Dedifferentiated amniotic fluid mesenchymal stem cell (primary cell): ENCODE data around the gene HTT.

Source experiments
- DNase-seq: peaks from one replicate; pipeline ENCODE4 v3.0.0-alpha.2; 2016; ENCODE audit errors: extremely low spot score

Gene HTT

DNA sequence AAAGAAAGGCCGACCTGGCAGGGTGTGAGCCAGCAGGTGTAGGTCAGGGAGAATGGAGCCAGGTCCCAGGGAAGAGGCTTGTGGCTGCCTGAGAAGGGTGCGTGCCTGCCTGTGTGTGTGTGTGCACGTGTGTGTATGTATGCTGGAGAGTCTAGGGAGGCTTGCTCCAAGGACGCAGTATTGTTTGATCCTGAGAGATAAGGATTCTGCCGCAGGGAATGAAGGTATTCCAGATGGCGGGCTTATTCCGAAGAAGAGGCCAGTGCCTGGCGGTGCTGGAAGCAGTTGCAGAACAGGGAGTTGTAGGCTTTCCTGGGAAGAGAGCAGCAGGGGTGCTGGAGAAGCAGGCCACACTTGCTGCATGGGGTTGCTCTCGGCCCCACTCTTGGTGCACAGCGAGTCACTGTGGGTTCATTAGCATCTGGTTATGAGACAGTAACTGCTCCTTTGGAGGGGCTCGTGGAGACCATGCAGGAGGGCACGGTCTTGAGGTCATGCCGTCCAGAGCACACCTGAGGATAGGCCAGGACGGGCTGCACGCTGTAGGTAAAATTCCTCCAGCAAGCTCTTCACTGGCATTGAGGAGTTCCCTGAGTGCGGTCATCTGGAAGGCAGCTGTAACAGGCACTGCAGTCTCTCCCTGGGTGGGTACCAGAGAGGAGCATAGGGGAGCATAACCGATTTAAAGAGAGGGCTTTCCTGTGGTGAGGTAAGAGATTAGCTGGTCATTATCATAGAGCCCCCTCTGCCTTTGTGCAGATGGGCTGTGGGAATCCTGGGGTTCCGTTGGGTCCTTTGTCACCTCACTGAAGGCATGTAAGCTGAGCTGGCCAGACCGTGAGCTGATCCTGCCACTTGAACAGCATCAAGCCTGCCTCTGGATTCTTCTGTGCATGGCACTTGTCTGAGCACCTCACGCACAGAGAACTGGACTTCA is 144.6 kb downstream of the HTT start:
- no peak for DNase-seq

GRCh38 chr4:3219761-3220475 is 145.4 kb downstream of the HTT start:
- no peak for DNase-seq

DNA sequence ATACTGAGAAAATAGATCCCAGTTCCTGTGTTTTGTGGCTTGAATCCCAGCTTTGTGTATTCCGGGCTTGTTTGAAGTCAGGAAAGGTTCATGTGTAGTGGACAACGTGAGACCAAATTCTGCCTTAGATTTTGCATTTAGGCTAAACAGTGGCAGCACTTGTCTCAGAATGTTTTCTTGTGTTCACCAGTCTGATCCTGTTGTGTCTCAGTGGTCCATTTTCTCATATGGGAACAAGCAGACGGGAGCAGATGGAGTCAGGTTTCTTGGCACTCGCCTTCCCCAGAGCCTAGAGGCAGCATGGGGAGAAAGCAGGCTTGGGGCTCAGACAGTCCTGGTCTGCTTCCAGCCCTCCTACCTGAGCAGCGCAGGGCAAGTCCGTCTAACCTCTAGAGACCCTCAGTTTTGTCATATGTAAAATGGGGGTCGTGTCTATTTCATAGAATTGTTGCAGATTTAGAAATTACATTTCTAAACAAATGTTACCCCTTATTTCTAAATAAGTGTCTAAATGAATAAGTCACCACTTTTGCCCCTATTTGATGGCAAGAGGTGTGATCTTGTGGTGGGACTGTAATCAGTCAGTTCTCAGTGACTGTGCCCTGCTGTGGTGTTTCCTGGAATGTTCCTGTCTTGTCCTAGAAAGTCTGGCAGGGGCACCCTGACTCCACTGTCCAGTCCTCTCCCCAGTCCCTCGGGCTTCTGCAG is 146.1 kb downstream of the HTT start:
- no peak for DNase-seq

- DNase-seq: no peak
These were observed 146.7 kb downstream of the HTT start for GRCh38 chr4:3221184-3221494.

- no peak for DNase-seq
These were observed 147.5 kb downstream of the HTT start for GRCh38 chr4:3221996-3222395.

- no peak for DNase-seq
These were observed 148.9 kb downstream of the HTT start for GRCh38 chr4:3223346-3223745.

DNA sequence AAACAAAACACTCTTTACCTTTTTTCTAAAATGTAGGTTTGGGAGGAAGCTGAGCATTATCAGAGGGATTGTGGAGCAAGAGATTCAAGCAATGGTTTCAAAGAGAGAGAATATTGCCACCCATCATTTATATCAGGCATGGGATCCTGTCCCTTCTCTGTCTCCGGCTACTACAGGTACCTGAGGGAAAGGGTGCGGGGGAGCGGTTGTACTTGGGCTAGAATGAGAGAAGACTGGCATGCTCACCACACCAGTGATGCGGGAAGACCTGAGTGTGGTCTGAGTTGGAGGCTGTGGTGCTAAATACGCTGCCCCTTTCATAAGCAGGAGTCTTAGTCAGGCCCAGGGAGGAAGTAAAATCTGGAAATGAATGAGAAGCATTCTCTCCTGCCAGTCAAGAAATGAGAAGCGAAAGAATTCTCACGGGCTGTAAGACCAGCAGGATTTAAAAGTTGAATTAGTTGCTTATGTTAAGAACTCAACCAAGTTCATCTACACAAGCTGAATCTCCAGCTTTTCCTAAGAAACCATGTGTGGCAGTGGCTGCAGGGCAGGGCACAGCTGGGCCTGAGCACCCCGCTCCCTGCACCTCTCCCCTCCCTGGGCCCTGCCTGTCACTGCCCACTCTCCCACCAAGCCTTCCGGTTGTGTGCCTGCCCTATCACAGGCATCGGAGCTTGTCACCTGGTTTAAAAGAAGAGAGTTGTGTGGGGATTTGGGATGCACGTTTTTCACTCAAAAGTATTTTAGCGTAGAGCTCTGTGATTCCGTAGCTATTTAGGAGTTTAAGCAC is 149.7 kb downstream of the HTT start:
- DNase-seq: no peak

DNA sequence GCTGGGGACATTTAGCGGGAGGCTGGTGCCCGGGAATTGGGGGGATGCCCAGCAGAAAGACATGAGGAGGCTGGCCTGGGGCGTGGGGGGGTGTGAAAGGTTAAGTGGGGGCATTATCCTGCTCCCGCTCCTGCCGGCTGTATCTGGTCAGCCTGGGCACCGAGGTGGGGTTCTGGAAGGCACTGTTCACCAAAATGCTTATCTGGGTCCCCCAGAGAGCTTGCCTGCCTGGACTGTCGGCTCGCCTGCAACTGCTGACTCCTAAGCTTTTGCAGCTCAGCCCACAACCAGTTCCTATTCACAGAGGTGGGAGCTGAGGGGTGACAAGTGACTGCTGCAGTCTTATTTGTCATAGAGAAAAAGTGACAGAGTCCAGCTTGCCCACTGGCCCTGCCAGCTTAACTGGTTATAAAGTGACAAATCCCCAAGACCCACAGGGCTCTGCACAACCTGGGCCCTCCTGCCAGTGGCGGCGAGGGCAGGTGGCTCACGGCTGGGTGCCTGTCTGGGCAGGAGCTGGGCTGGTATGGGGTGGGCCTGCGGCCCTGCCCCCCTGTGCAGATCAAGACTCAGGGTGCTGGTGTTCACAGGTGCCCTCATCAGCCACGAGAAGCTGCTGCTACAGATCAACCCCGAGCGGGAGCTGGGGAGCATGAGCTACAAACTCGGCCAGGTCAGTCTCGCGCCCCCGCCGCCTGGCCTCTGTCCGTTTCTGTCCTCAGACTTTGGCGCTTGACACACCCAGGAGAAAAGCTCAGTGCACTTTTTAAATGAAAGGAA is 150.8 kb downstream of the HTT start:
- no peak for DNase-seq

DNA sequence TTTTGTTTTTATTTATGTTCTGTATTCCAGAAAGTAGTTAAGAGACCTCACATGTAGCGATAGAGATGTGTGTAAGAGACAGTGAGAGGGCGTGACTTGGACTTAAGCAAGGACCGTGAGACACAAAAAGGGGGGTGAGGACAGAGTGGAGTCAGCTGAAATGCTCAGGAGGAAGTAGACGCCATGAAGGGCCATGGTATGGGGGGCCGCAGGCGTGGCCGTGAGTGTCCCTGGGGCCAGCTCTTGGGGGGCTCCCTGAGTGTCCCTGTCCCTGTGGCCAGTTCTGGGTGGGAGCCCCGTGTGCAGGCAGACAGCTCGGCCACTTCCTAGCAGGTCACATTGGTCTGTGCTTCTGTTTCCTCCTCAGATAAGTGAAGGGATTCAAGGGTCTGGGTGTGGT is 151.5 kb downstream of the HTT start:
- DNase-seq: no peak

GRCh38 chr4:3226467-3226866 is 152.0 kb downstream of the HTT start:
- no peak for DNase-seq

DNA sequence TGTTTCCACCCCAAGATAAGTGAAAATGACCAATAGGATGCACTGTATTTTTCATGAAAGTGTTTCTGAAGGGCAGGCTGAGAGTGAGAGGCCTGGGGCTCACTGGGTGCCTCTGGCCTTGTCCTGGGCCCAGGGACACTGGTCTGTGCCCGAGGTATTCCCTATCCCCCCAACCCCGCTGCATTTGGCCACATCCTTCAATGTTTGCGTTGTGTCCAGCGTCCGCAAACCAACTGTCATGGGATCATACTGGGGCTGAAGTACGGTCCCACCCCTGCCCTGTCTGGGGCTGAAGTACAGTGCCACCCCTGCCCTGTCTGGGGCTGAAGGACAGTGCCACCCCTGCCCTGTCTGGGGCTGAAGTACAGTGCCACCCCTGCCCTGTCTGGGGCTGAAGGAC is 152.5 kb downstream of the HTT start:
- DNase-seq: no peak

DNA sequence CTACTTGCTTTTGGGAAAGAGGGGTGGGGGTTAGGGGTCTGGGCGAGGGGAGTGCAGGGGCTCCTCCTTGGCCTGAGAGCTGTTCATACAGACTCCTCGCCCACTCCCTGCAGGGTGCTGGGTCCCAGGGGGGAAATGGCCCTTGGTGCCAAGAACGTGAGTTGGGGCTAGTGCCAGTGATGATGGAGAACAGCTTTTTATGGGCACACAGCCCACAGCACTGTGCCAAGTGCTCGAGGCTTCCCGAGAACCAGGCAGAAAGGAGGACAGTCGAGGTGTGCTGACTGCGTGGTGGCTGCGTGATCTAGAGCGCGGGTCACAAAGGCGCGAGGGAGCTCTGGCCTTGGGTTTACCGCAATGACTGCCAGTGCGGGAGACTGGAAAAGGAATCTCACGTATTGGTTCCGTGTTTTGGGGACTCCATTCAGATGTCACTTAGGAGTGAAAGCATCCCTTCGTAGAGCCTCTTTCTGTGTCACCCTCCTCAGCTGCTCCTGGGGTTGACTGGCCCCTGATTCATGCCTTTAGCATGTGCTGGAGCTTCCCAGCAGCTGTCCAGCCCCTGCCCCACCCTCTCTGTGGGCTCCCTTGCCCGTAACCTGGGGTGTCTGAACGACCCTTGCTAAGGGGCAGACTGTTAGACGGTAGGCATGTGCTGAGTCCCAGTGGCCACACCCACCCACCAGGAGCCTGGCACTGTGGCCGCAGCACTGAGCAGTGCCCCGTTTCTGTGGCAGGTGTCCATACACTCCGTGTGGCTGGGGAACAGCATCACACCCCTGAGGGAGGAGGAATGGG is 153.6 kb downstream of the HTT start:
- no peak for DNase-seq

DNA sequence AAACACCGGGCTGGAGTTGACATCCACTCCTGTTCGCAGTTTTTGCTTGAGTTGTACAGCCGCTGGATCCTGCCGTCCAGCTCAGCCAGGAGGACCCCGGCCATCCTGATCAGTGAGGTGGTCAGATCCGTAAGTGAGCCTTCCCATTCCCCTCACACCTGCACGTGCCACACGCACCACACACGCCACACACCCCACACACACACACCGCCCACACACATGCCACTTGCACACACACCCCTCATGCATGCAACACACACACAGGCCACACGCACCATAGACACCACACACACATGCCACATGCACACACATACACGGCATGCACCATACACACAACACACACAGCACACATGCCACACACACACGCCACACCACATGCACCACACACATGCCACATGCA is 154.4 kb downstream of the HTT start:
- DNase-seq: no peak

DNA sequence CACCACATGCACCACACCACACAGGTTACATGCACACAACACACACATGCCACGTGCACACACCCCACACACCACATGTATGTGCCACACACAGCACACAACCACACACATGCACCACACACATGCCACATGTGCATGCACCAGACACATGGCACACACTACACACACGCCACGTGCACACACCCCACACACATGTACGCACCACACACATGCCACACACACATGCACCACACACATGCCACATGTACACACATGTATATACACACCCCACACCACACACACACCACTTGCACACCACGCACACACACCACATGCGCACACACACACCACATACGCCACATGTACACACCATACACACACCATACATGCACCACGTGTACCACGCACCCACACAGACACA is 154.8 kb downstream of the HTT start:
- no peak for DNase-seq

- no peak for DNase-seq
These were observed 155.5 kb downstream of the HTT start for GRCh38 chr4:3229964-3230363.

GRCh38 chr4:3231471-3231870 is 157.0 kb downstream of the HTT start:
- DNase-seq: no peak

GRCh38 chr4:3232001-3232400 is 157.5 kb downstream of the HTT start:
- no peak for DNase-seq

DNA sequence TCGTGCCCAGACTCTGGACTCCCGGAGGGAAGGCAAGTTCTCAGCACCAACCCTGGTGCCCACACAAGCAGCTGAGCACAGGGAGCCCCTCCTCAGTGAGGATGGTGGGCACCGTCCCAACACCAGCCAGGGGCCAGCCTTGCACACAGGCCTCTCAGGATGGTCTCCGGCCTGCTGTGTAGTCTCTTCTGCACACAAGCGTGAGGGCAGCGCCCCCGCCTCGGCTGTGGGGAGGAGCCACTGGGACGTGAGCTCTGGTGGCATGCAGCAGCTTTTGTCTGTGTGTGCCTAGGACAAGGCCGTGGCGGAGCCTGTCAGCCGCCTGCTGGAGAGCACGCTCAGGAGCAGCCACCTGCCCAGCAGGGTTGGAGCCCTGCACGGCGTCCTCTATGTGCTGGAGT is 158.4 kb downstream of the HTT start:
- no peak for DNase-seq

DNA sequence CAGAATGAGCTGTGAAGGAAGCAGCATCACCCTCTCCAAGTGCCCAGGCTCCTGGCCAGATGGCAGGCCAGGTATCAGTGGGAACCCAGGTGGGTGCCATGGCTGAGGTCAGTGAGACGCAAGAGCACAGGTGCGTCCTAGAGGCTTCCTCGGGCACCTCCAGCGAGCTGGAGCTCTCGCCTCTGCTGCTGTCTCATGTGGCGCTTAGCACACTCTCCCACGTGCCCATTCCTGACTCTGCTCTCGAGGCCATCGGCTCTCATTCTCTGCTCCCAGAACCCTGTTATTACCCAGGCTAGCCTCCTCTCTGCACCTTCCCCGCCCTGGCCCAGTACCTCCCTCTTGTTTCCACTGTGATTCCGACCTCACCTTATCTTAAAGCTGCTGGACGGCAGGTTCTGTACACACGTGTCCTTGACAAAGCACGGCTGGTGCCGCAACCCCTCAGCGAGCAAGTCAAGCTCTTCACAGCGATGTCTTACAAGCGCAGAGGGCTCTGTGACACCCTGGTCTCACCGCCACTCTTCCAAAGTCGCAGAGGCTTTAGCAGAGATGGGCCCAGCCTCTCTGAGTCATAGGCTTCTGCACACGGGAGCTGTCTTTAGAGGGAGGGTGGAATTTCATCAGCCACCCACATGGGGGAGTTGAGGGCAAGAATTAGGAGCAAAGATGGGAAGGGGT is 159.1 kb downstream of the HTT start:
- no peak for DNase-seq
